ENCODE measurements around the gene GNAI3.

DNA sequence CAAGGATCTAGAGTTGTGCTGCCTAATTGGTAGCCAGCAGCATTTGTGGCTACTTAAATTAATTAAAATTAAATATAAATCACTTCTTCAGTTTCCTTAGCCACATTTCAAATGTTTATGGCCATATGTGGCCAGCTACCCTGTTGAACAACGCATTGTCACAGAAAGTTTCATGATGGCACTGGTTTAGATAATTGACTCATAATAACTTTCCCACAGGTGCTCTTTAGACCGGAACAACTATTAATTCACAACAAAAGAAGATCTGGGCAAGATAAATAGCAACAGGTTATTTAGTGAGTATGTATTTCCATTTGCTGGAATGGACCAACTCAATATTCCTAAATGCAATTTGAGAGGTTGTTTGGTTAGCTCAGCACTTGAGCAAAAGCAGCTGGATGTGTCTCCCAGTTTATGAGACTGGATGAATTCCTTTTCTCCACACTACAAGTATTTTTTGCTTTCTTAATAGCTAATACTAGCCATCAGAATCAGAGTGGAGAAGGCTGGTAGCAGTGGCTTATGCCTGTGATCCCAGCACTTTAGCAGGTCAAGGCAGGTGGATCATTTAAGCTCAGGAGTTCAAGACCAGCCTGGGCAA is 35.2 kb upstream of the GNAI3 start:
- TF ChIP-seq, protein P1, sequence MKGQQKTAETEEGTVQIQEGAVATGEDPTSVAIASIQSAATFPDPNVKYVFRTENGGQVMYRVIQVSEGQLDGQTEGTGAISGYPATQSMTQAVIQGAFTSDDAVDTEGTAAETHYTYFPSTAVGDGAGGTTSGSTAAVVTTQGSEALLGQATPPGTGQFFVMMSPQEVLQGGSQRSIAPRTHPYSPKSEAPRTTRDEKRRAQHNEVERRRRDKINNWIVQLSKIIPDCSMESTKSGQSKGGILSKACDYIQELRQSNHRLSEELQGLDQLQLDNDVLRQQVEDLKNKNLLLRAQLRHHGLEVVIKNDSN (IDR thresholded peaks at IDR 0.05): no peak
- no peak for TF ChIP-seq TEAD4 (IDR thresholded peaks at IDR 0.05)
- TF ChIP-seq YY1 (IDR thresholded peaks at IDR 0.05; ENCODE audit: low read depth): no peak
- TF ChIP-seq, protein P2, sequence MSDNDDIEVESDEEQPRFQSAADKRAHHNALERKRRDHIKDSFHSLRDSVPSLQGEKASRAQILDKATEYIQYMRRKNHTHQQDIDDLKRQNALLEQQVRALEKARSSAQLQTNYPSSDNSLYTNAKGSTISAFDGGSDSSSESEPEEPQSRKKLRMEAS (IDR thresholded peaks at IDR 0.05): no peak
- TF ChIP-seq, protein P3, sequence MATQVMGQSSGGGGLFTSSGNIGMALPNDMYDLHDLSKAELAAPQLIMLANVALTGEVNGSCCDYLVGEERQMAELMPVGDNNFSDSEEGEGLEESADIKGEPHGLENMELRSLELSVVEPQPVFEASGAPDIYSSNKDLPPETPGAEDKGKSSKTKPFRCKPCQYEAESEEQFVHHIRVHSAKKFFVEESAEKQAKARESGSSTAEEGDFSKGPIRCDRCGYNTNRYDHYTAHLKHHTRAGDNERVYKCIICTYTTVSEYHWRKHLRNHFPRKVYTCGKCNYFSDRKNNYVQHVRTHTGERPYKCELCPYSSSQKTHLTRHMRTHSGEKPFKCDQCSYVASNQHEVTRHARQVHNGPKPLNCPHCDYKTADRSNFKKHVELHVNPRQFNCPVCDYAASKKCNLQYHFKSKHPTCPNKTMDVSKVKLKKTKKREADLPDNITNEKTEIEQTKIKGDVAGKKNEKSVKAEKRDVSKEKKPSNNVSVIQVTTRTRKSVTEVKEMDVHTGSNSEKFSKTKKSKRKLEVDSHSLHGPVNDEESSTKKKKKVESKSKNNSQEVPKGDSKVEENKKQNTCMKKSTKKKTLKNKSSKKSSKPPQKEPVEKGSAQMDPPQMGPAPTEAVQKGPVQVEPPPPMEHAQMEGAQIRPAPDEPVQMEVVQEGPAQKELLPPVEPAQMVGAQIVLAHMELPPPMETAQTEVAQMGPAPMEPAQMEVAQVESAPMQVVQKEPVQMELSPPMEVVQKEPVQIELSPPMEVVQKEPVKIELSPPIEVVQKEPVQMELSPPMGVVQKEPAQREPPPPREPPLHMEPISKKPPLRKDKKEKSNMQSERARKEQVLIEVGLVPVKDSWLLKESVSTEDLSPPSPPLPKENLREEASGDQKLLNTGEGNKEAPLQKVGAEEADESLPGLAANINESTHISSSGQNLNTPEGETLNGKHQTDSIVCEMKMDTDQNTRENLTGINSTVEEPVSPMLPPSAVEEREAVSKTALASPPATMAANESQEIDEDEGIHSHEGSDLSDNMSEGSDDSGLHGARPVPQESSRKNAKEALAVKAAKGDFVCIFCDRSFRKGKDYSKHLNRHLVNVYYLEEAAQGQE (IDR thresholded peaks at IDR 0.05; ENCODE audit: low read depth): no peak
- TF ChIP-seq EP300 (IDR thresholded peaks at IDR 0.05; ENCODE audit: borderline replicate concordance): no peak
- no peak for TF ChIP-seq EGR1 (IDR thresholded peaks at IDR 0.05)
- no peak for TF ChIP-seq TAF1 (IDR thresholded peaks at IDR 0.05; ENCODE audit: low read depth)
- TF ChIP-seq TCF12 (IDR thresholded peaks at IDR 0.05; ENCODE audit: low read depth): no peak
- TF ChIP-seq CEBPB (IDR thresholded peaks at IDR 0.05): no peak
- no peak for TF ChIP-seq RAD21 (IDR thresholded peaks at IDR 0.05; ENCODE audit: low read depth)
- no peak for TF ChIP-seq NFIC (IDR thresholded peaks at IDR 0.05)

Measured in Ishikawa (cell line).